H1 (cell line): ENCODE data around the gene SLC24A3. TPM values are rescaled to one million over a fixed set of nuclear protein-coding genes. Genes with fewer than 3 reads are reported as not detected.

Experiments used
- CTCF ChIA-PET: fragments of 300-600 bp; sonication (Branson Sonifier 250); formaldehyde crosslinking; loops from one replicate; lab custom pipeline; 2021; ENCODE audit not compliant: partially characterized antibody; lab: Charles Lee
- POLR2A ChIA-PET: fragments of 300-600 bp; sonication (Branson Sonifier 250); formaldehyde crosslinking; loops from one replicate; lab custom pipeline; 2021; ENCODE audit warnings: inconsistent platforms; ENCODE audit not compliant: partially characterized antibody; lab: Charles Lee
- DNase-seq, 2 experiments: peaks; one replicate each; pipeline versions ENCODE4 v3.0.0 to v3.0.0-alpha.2; 2010 to 2022; ENCODE audit warnings: low spot score in 2 of 2, low read depth in 1 of 2, mixed read lengths in 1 of 2
- FAIRE-seq: peaks from 2 replicates; lab custom pipeline; 2011; peaks lifted over from hg19 to GRCh38; lab: Jason Lieb, UNC
- H2AFZ ChIP-seq: 2 replicates; pipeline ENCODE4 v1.8.1; 2012; ENCODE audit warnings: low read length, inconsistent platforms
- H2AK5ac ChIP-seq: 2 replicates; pipeline ENCODE4 v1.6.1; 2013; ENCODE audit warnings: low read depth, low read length
- H2BK120ac ChIP-seq: replicated peaks from 2 replicates; pipeline ENCODE3; 2013; ENCODE audit warnings: low read depth, low read length, inconsistent platforms
- H2BK12ac ChIP-seq: 2 replicates; pipeline ENCODE4 v1.6.1; 2013; ENCODE audit warnings: low read depth, low read length
- H2BK15ac ChIP-seq: 2 replicates; pipeline ENCODE4 v1.6.1; 2013; ENCODE audit warnings: low read length
- H2BK20ac ChIP-seq: 2 replicates; pipeline ENCODE4 v1.6.1; 2013; ENCODE audit warnings: low read length
- H2BK5ac ChIP-seq: 2 replicates; pipeline ENCODE4 v1.6.1; 2013; ENCODE audit warnings: low read depth, low read length
- H3K14ac ChIP-seq: 2 replicates; pipeline ENCODE4 v1.6.1; 2013; ENCODE audit warnings: inconsistent platforms; ENCODE audit not compliant: insufficient read length
- H3K18ac ChIP-seq: 2 replicates; pipeline ENCODE4 v1.6.1; 2013; ENCODE audit warnings: low read length; ENCODE audit errors: extremely low read depth
- H3K23ac ChIP-seq: 2 replicates; pipeline ENCODE4 v1.6.1; 2013; ENCODE audit warnings: inconsistent platforms; ENCODE audit not compliant: insufficient read length
- H3K23me2 ChIP-seq: 2 replicates; pipeline ENCODE4 v1.6.1; 2013; ENCODE audit warnings: low read depth, low read length
- H3K27ac ChIP-seq: 2 replicates; pipeline ENCODE4 v1.6.1; 2011; ENCODE audit warnings: low read depth, low read length, inconsistent platforms
- H3K27me3 ChIP-seq, 4 experiments: replicated peaks in 1 of 4; 1 replicate in 1 of 4; 2 replicates in 3 of 4; pipeline versions ENCODE4 v1.6.1 to v1.8.1; 2011 to 2013; ENCODE audit warnings: low read length in 3 of 4, mild to moderate bottlenecking in 3 of 4, inconsistent platforms in 2 of 4, mixed read lengths in 2 of 4, moderate library complexity in 1 of 4; ENCODE audit not compliant: control insufficient read depth in 3 of 4, insufficient read depth in 3 of 4; ENCODE audit errors: extremely low read depth in 1 of 4
- H3K36me3 ChIP-seq, 4 experiments: 2 replicates each; pipeline versions ENCODE4 v1.6.1 to v1.8.1; 2011 to 2013; ENCODE audit warnings: mild to moderate bottlenecking in 4 of 4, low read length in 3 of 4, moderate library complexity in 2 of 4, control low read depth in 1 of 4, inconsistent platforms in 1 of 4; ENCODE audit not compliant: insufficient read depth in 4 of 4, control insufficient read depth in 2 of 4
- H3K4ac ChIP-seq: replicated peaks from 2 replicates; pipeline ENCODE3; 2013; ENCODE audit warnings: low read length, low read depth, mixed read lengths, inconsistent platforms; ENCODE audit not compliant: insufficient read length
- H3K4me1 ChIP-seq, 4 experiments: replicated peaks in 1 of 4; 1 replicate in 1 of 4; 2 replicates in 3 of 4; pipeline versions ENCODE4 v1.6.1 to v1.8.1; 2011 to 2013; ENCODE audit warnings: low read length in 3 of 4, inconsistent platforms in 2 of 4, mixed read lengths in 1 of 4; ENCODE audit not compliant: insufficient read depth in 4 of 4, control insufficient read depth in 3 of 4
- H3K4me2 ChIP-seq, 2 experiments: 2 replicates each; pipeline versions ENCODE4 v1.6.1 to v1.8.1; 2011 to 2013; ENCODE audit warnings: low read depth in 2 of 2, low read length in 2 of 2, control low read depth in 1 of 2, inconsistent platforms in 1 of 2, mild to moderate bottlenecking in 1 of 2; ENCODE audit not compliant: insufficient read depth in 1 of 2
- H3K4me3 ChIP-seq, 4 experiments: fragments of 200-600, 300-600 bp in 1 of 4; sonication (generic), shearing (Covaris generic), sonication (Bioruptor Twin) in 1 of 4; 2 replicates each; pipeline versions ENCODE4 v1.5.1 to v1.8.1; 2011 to 2016; ENCODE audit warnings: low read length in 4 of 4, low read depth in 3 of 4, control low read depth in 2 of 4, inconsistent platforms in 2 of 4, mild to moderate bottlenecking in 2 of 4, mixed read lengths in 1 of 4, moderate library complexity in 1 of 4; ENCODE audit not compliant: insufficient read depth in 2 of 4; ENCODE audit errors: extremely low read depth in 1 of 4
- H3K56ac ChIP-seq: replicated peaks from 2 replicates; pipeline ENCODE3; 2013; ENCODE audit warnings: low read depth, mild to moderate bottlenecking, mixed read lengths, low read length, inconsistent platforms; ENCODE audit not compliant: insufficient read length
- H3K79me1 ChIP-seq: 2 replicates; pipeline ENCODE4 v1.6.1; 2013; ENCODE audit warnings: low read depth, low read length, control low read depth
- H3K79me2 ChIP-seq, 2 experiments: 2 replicates each; pipeline versions ENCODE4 v1.6.1 to v1.8.1; 2012 to 2013; ENCODE audit warnings: low read length in 2 of 2, mild to moderate bottlenecking in 2 of 2, inconsistent platforms in 1 of 2; ENCODE audit not compliant: insufficient read depth in 2 of 2, control insufficient read depth in 1 of 2
- H3K9ac ChIP-seq, 4 experiments: replicated peaks in 1 of 4; 1 replicate in 1 of 4; 2 replicates in 3 of 4; pipeline versions ENCODE4 v1.6.1 to v1.8.1; 2011 to 2013; ENCODE audit warnings: low read depth in 3 of 4, low read length in 3 of 4, control low read depth in 2 of 4, mild to moderate bottlenecking in 2 of 4, moderate library complexity in 2 of 4, inconsistent platforms in 1 of 4; ENCODE audit errors: extremely low read depth in 1 of 4
- H3K9me3 ChIP-seq, 2 experiments: 2 replicates each; pipeline versions ENCODE4 v1.6.1 to v1.8.1; 2012 to 2013; ENCODE audit warnings: mild to moderate bottlenecking in 2 of 2, moderate library complexity in 2 of 2, control low read depth in 1 of 2, inconsistent platforms in 1 of 2, low read depth in 1 of 2, low read length in 1 of 2, mixed read lengths in 1 of 2; ENCODE audit not compliant: insufficient read depth in 2 of 2
- H4K20me1 ChIP-seq, 2 experiments: replicated peaks in 1 of 2; 2 replicates each; pipeline versions ENCODE3 to v1.8.1; 2011 to 2013; ENCODE audit warnings: inconsistent platforms in 2 of 2, low read length in 2 of 2, mild to moderate bottlenecking in 1 of 2; ENCODE audit not compliant: insufficient read depth in 2 of 2, control insufficient read depth in 1 of 2
- H4K5ac ChIP-seq: 2 replicates; pipeline ENCODE4 v1.6.1; 2013; ENCODE audit warnings: low read length, low read depth, mixed read lengths, inconsistent platforms; ENCODE audit not compliant: insufficient read length
- H4K8ac ChIP-seq: 2 replicates; pipeline ENCODE4 v1.8.0; 2013; ENCODE audit warnings: mild to moderate bottlenecking, moderate library complexity, low read length, inconsistent platforms; ENCODE audit not compliant: insufficient read depth; ENCODE audit errors: extremely low read depth
- H4K91ac ChIP-seq: replicated peaks from 2 replicates; pipeline ENCODE3; 2013; ENCODE audit warnings: low read length, mixed read lengths, inconsistent platforms; ENCODE audit not compliant: insufficient read length
- CTBP2 ChIP-seq: IDR thresholded peaks from 2 replicates; pipeline ENCODE4 v1.7.0; 2011; ENCODE audit warnings: borderline replicate concordance, mild to moderate bottlenecking, moderate library complexity, mixed read lengths, low read length; ENCODE audit not compliant: insufficient read depth, insufficient read length
- RAD21 ChIP-seq, 2 experiments: IDR thresholded peaks in 1 of 2; conservative IDR thresholded peaks in 1 of 2; 2 replicates each; pipeline ENCODE4 v1.6.1; 2011; ENCODE audit warnings: low read depth in 2 of 2, low read length in 2 of 2, improper control_type of control experiment in 1 of 2, inconsistent platforms in 1 of 2, mild to moderate bottlenecking in 1 of 2, moderate library complexity in 1 of 2
- RNF2 ChIP-seq: fragments of 200-900, 300-1000 bp; sonication (generic); IDR thresholded peaks from 2 replicates; pipeline ENCODE4 v1.7.1; 2016; ENCODE audit warnings: borderline replicate concordance, low read depth, mild to moderate bottlenecking, antibody characterized with exemption, low read length; ENCODE audit not compliant: poor library complexity, severe bottlenecking; ENCODE audit errors: missing control alignments
- WGBS, 2 experiments: shearing (Covaris generic) in 1 of 2; methylation state at CpG; one replicate each; pipeline versions ENCODE4 v1.1.6 to v1.1.7; 2013 to 2015; ENCODE audit warnings: low lambda C conversion rate in 2 of 2, mixed read lengths in 2 of 2, inconsistent platforms in 1 of 2, low coverage in 1 of 2, missing lambda C conversion rate in 1 of 2; ENCODE audit not compliant: insufficient replicate concordance in 2 of 2, insufficient coverage in 1 of 2, insufficient read length in 1 of 2; ENCODE audit errors: extremely low coverage in 1 of 2, missing lambda C conversion rate in 1 of 2; 5-methylcytosine and 5-hydroxymethylcytosine counted together
- polyA plus RNA-seq, 7 experiments: library from polyadenylated mRNA; depleted of rRNA in 3 of 7; stranded (reverse) in 5 of 7; unstranded in 2 of 7; fragments of >200 nt in 5 of 7; fragments of 200-250 nt in 2 of 7; gene quantifications; 1 replicate in 5 of 7; 2 replicates in 1 of 7; 4 replicates in 1 of 7; pipeline versions ENCODE4 v1.2.1 to v1.2.3, GENCODE V29; 2011 to 2013; ENCODE audit warnings: missing spikeins in 2 of 7, mixed read lengths in 2 of 7
- total RNA-seq: library from RNA; stranded (reverse); fragmentation: NEBNext Ultra II Directional; extraction: Animal tissue kit (Norgen Biotek cat#: 25700); gene quantifications from 2 replicates; pipeline ENCODE4 v1.2.1, GENCODE V29; 2021

SLC24A3 gene
- total and polyA plus RNA-seq, 2 of the 8 experiments (the other 6 are each of a cell fraction or from before 2014, with no cell fraction given): 4.5 to 6.3 TPM

- Histone ChIP-seq H3K9ac (no peak overlapping the region), H2BK20ac (peak overlapping the region; percentile 52; the same call in 1 of the 2 replicates), H2BK120ac (no peak overlapping the region), H4K8ac (no peak overlapping the region), H3K14ac (no peak overlapping the region), H2BK5ac (no peak overlapping the region), H3K56ac (no peak overlapping the region), H3K4me1 (peaks cover 2 to 13% (median 11%) of the 10 kb centered on the region in 4 experiments; a peak in 5 of 7 replicates), H2AFZ (no peak overlapping the region), H2BK12ac (no peak overlapping the region), H3K27me3 (no peaks in the 10 kb centered on the region), H2BK15ac (no peak overlapping the region), H4K91ac (no peak overlapping the region), H2AK5ac (no peak overlapping the region), H4K5ac (no peak overlapping the region), H3K4ac (no peak overlapping the region), H3K9me3 (no peaks in the 10 kb centered on the region), H4K20me1 (peaks cover 0 to 2% of the 10 kb centered on the region in 2 experiments), H3K18ac (no peak overlapping the region), H3K36me3 (no peaks in the 10 kb centered on the region), H3K79me2 (no peaks in the 10 kb centered on the region), H3K23me2 (peaks cover 2% of the 10 kb centered on the region; the same call in 1 of the 2 replicates), H3K27ac (no peak overlapping the region), H3K4me2 (no peak overlapping the region), H3K4me3 (no peak overlapping the region), H3K79me1 (no peaks in the 10 kb centered on the region; the same call in 1 of the 2 replicates), H3K23ac (no peak overlapping the region)
- FAIRE-seq (no peak), DNase-seq (peak in 1 of 2 experiments; percentile 11)
- 89% methylated on average over 7 of the region's 7 CpGs; no CpG with 5 or more reads in 1 of the 2 experiments for WGBS, 2 experiments
- ChIA-PET POLR2A (no interaction called here), CTCF (interaction anchor here (0.6 to 1.1 kb wide), 2 partner anchors 353 to 710 kb away, joined by 3 read pairs; no protein-coding TSS in a partner anchor)
- no peak for TF ChIP-seq CTBP2
- no peak for TF ChIP-seq RNF2
- TF ChIP-seq RAD21 (IDR thresholded peaks at IDR 0.05 in 1 of 2, conservative IDR thresholded peaks at IDR 0.05 in 1 of 2; ENCODE audit: low read depth in 2 of 2, low read length in 2 of 2): no peak
Observed at GRCh38 chr20:19427913-19428312, 215.5 kb downstream of the SLC24A3 start.
